ENCODE data around the gene CRTAC1.

The CRTAC1 gene

DNA sequence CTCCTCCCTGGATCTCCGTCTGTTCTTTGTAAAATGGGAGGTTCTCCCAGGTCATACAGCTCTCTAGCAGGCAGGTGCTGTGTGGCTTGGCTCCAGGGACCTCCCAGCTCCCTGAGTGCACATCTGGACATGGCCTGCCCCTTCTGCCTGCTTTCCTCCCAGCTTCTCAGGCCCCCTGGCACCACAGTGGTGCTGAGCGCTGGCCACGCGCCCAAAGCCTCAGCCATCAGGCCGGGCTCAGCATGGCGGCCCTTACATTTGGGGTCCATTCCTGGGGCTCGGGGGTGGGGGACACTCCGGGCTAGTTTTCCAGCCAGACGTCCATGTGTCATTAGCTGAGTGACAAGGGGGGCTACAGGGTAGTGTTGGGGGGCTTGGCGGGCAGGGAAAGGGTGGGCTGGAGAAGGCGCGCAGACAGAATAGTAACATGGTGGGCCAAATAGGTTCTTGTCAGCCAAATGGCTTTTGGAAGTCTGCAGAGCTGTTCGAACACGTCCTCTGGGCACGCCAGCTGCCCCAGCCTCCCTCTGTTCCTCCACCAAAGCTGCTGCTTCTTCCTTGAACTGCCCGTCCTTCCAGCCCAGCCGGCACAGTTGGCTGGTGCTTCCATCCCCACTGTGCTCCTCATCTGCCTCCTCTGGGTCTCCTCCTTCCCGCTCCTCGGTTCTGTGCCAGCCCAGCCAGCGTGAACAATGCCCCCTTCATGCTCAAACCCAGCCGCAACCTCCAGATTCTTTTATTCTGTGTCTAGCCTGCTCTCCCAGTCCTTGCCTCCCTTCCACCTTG lies 114.9 kb downstream of the CRTAC1 start:
- Histone ChIP-seq H3K9me3 (ENCODE audit: control insufficient read depth, low read length) (no peaks in the 10 kb centered on the region), H3K27ac (ENCODE audit: insufficient read depth, low read depth, low read length, poor library complexity, severe bottlenecking) (no peak overlapping the region), H3K4me1 (ENCODE audit: control insufficient read depth, insufficient read depth, low read length) (peaks cover 8% of the 10 kb centered on the region), H3K4me3 (ENCODE audit: insufficient read depth, low read depth, low read length) (no peak overlapping the region), H3K36me3 (ENCODE audit: control insufficient read depth, insufficient read depth, low read length) (no peaks in the 10 kb centered on the region), H3K27me3 (ENCODE audit: control insufficient read depth, insufficient read depth, low read length, poor library complexity, severe bottlenecking) (peaks cover 5% of the 10 kb centered on the region)
- 89% methylated on average over 21 of the region's 21 CpGs for WGBS, 2 experiments

DNA sequence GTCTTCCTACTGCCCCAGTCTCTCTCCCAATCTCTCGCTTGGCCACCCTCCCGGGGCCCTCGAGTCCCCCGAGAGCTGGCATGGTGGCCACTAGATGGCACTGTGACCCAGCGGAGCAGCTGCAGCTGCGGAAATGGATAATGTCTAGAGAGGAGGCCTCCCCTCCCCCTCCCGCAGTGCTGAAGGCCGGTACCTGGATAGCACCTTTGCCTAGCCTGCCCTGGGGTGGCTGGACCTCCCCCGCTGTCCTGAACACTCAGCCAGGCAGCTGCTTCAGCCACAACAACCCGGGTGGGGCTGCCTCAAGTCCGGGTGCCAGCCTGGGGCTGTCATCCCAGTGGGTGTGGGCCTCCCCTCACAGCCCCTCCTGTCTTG lies 115.6 kb downstream of the CRTAC1 start:
- H3K27ac ChIP-seq (ENCODE audit: insufficient read depth, low read depth, low read length, poor library complexity, severe bottlenecking): no peak overlapping the region
- H3K4me3 ChIP-seq (ENCODE audit: insufficient read depth, low read depth, low read length): no peak overlapping the region
- peaks cover 5% of the 10 kb centered on the region for H3K27me3 ChIP-seq (ENCODE audit: control insufficient read depth, insufficient read depth, low read length, poor library complexity, severe bottlenecking)
- WGBS, 2 experiments: 8 to 14% methylated on average over 11 of the region's 11 CpGs
- no peaks in the 10 kb centered on the region for H3K9me3 ChIP-seq (ENCODE audit: control insufficient read depth, low read length)
- no peaks in the 10 kb centered on the region for H3K36me3 ChIP-seq (ENCODE audit: control insufficient read depth, insufficient read depth, low read length)
- peaks cover 8% of the 10 kb centered on the region for H3K4me1 ChIP-seq (ENCODE audit: control insufficient read depth, insufficient read depth, low read length)

DNA sequence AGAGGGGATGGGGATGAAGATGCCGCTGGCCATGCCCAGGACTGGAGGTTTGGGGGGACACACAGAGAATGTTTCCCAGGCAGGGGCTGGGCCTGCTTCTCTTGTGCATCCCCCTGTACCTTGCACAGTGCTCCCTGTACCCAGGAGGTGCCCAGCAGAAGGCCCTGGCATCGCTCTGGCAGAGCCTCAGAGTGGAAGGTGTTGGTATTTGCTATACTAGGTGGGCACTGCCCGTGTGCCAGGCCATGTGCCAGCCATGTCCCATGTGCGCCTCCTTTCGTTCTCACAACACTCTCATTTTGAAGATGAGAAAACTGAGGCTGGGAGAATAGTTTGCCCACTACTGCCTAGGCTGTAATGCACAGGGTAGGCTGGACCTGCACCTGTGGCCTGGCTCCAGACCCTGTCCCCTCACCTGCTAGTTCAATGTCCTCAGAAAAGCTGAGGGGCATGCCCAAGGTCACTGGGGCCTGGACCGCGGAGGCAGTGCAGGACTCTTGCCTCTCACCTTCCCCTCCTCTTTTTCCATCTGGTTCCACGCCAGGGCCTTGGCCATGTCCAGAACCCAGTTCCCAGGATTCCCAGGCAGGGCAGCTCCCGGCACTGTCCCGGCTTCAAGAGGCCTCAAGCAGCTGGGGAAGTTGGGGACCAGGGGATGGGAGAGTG lies 116.1 kb downstream of the CRTAC1 start:
- H3K27me3 ChIP-seq (ENCODE audit: control insufficient read depth, insufficient read depth, low read length, poor library complexity, severe bottlenecking): peaks cover 5% of the 10 kb centered on the region
- no peak overlapping the region for H3K27ac ChIP-seq (ENCODE audit: insufficient read depth, low read depth, low read length, poor library complexity, severe bottlenecking)
- no peaks in the 10 kb centered on the region for H3K9me3 ChIP-seq (ENCODE audit: control insufficient read depth, low read length)
- H3K4me3 ChIP-seq (ENCODE audit: insufficient read depth, low read depth, low read length): no peak overlapping the region
- WGBS, 2 experiments: 58 to 60% methylated on average over 10 of the region's 10 CpGs
- no peaks in the 10 kb centered on the region for H3K36me3 ChIP-seq (ENCODE audit: control insufficient read depth, insufficient read depth, low read length)
- peaks cover 8% of the 10 kb centered on the region for H3K4me1 ChIP-seq (ENCODE audit: control insufficient read depth, insufficient read depth, low read length)

DNA sequence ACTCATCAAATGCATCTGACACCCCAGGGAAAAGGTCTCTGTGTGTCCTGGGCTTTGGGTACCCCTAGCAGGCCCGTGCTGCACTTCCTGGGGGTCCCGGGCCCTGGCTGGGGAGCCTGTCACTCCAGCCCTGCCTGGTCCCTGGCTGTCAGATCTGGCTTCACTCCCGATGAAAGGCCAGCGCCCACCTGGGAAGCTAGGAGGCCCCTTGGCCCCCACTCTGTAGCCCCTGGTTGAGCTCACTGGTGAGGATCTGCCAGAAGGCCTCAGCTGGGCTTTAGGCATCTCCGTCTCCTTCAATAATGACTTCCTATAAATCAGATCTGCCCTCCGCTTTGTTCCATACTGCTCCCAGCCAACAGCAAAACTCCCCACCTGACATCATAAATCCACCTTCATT lies 116.8 kb downstream of the CRTAC1 start:
- no peak overlapping the region for H3K27ac ChIP-seq (ENCODE audit: insufficient read depth, low read depth, low read length, poor library complexity, severe bottlenecking)
- whole genome bisulfite sequencing, 2 experiments: 92 to 93% methylated on average over 6 of the region's 6 CpGs
- no peaks in the 10 kb centered on the region for H3K36me3 ChIP-seq (ENCODE audit: control insufficient read depth, insufficient read depth, low read length)
- H3K9me3 ChIP-seq (ENCODE audit: control insufficient read depth, low read length): no peaks in the 10 kb centered on the region
- no peak overlapping the region for H3K4me3 ChIP-seq (ENCODE audit: insufficient read depth, low read depth, low read length)
- H3K4me1 ChIP-seq (ENCODE audit: control insufficient read depth, insufficient read depth, low read length): peaks cover 8% of the 10 kb centered on the region
- peaks cover 5% of the 10 kb centered on the region for H3K27me3 ChIP-seq (ENCODE audit: control insufficient read depth, insufficient read depth, low read length, poor library complexity, severe bottlenecking)

DNA sequence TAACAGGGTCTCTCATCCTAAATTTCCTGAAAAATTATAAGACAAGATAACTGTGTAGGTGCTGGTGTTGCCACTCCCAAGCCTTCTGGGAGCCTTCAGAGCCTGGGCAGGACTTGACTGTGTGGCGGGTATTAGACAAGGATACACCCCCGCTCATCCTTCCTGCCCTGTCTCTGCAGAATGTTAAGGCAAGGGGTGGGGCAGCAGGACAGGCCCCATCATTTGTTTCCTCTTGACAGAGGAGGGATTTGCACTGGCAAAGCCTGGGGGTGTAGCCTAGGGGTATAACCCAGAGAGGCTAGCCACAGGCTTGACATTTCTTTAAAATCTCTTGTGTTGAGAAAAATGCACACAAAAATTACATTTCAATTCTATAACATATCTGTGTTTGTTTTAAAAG lies 117.2 kb downstream of the CRTAC1 start:
- 89 to 97% methylated on average over 2 of the region's 2 CpGs for WGBS, 2 experiments
- H3K27ac ChIP-seq (ENCODE audit: insufficient read depth, low read depth, low read length, poor library complexity, severe bottlenecking): no peak overlapping the region
- H3K36me3 ChIP-seq (ENCODE audit: control insufficient read depth, insufficient read depth, low read length): no peaks in the 10 kb centered on the region
- H3K27me3 ChIP-seq (ENCODE audit: control insufficient read depth, insufficient read depth, low read length, poor library complexity, severe bottlenecking): peaks cover 5% of the 10 kb centered on the region
- peaks cover 8% of the 10 kb centered on the region for H3K4me1 ChIP-seq (ENCODE audit: control insufficient read depth, insufficient read depth, low read length)
- H3K4me3 ChIP-seq (ENCODE audit: insufficient read depth, low read depth, low read length): no peak overlapping the region
- H3K9me3 ChIP-seq (ENCODE audit: control insufficient read depth, low read length): no peaks in the 10 kb centered on the region

DNA sequence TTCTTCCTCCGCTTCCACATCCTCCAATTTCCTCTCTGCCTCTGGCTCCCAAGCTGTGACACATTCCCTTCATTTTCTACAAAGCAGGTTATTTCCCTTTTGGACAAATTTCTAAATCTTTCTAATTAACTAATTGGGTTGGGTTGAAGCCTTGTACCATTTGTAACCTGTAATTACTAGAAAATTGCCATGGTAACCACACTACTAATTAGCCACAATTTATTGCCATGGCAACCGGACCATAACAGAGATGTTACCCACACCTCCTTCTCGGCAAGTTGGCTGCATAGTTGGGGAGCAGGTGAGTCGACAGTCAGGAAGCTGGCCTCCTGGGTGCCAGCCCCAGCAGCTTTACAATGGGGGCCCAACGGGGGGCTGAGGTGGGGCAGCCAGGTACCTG lies 119.2 kb downstream of the CRTAC1 start:
- no peaks in the 10 kb centered on the region for H3K4me1 ChIP-seq (ENCODE audit: control insufficient read depth, insufficient read depth, low read length)
- no peaks in the 10 kb centered on the region for H3K9me3 ChIP-seq (ENCODE audit: control insufficient read depth, low read length)
- WGBS, 2 experiments: 84 to 89% methylated on average over 5 of the region's 5 CpGs
- H3K27me3 ChIP-seq (ENCODE audit: control insufficient read depth, insufficient read depth, low read length, poor library complexity, severe bottlenecking): peaks cover 5% of the 10 kb centered on the region
- no peak overlapping the region for H3K27ac ChIP-seq (ENCODE audit: insufficient read depth, low read depth, low read length, poor library complexity, severe bottlenecking)
- H3K4me3 ChIP-seq (ENCODE audit: insufficient read depth, low read depth, low read length): no peak overlapping the region
- no peaks in the 10 kb centered on the region for H3K36me3 ChIP-seq (ENCODE audit: control insufficient read depth, insufficient read depth, low read length)

DNA sequence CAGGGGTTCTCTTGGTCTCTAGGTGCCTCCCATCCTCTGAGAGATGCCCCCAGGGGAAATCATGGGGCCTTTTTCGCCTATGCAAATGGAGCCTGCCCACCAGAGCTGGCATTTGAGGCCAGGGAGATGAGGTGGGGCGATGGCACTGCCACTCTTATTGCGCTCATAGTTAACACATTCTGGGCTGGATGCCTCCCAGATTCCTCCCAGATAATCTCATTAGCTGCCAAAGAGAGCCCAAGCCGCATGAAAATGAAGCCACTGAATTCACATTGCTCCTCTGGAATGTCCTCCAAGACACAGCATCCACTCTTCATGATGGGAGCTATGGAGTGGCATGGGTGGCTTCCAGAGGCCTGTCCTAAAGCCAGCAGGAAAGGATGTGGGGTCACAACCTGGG lies 119.8 kb downstream of the CRTAC1 start:
- H3K36me3 ChIP-seq (ENCODE audit: control insufficient read depth, insufficient read depth, low read length): no peaks in the 10 kb centered on the region

DNA sequence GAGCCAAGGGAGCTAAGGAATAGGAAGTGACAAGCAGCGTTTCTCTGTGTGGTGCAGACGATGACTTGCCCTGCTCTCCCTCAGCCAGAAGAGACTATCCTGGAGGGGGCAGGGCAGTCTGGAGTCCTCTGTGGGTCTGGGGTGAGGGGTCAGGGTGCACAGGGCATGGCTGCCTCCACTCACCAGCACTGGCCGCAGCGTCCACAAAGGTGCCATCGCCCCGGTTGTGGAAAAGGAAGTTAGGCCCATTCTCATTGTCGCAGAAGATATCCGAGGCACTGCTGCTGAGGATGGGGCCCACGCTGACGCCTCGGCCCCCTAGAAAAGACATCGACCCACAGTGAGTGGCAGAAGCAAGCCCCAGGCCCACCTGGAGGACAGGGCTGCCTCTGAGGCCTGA lies 122.6 kb downstream of the CRTAC1 start:
- H3K4me3 ChIP-seq (ENCODE audit: insufficient read depth, low read depth, low read length): no peak overlapping the region
- no peaks in the 10 kb centered on the region for H3K9me3 ChIP-seq (ENCODE audit: control insufficient read depth, low read length)
- H3K4me1 ChIP-seq (ENCODE audit: control insufficient read depth, insufficient read depth, low read length): peaks cover 14% of the 10 kb centered on the region
- no peaks in the 10 kb centered on the region for H3K36me3 ChIP-seq (ENCODE audit: control insufficient read depth, insufficient read depth, low read length)
- no peak overlapping the region for H3K27ac ChIP-seq (ENCODE audit: insufficient read depth, low read depth, low read length, poor library complexity, severe bottlenecking)
- 92 to 94% methylated on average over 12 of the region's 12 CpGs for WGBS, 2 experiments
- no peaks in the 10 kb centered on the region for H3K27me3 ChIP-seq (ENCODE audit: control insufficient read depth, insufficient read depth, low read length, poor library complexity, severe bottlenecking)

More for the DNA sequence above, 119.8 kb downstream of the CRTAC1 start:
- 85 to 87% methylated on average over 4 of the region's 4 CpGs for WGBS, 2 experiments
- Histone ChIP-seq H3K27me3 (ENCODE audit: control insufficient read depth, insufficient read depth, low read length, poor library complexity, severe bottlenecking) (peaks cover 5% of the 10 kb centered on the region), H3K27ac (ENCODE audit: insufficient read depth, low read depth, low read length, poor library complexity, severe bottlenecking) (no peak overlapping the region), H3K4me1 (ENCODE audit: control insufficient read depth, insufficient read depth, low read length) (no peaks in the 10 kb centered on the region), H3K9me3 (ENCODE audit: control insufficient read depth, low read length) (no peaks in the 10 kb centered on the region), H3K4me3 (ENCODE audit: insufficient read depth, low read depth, low read length) (no peak overlapping the region)

DNA sequence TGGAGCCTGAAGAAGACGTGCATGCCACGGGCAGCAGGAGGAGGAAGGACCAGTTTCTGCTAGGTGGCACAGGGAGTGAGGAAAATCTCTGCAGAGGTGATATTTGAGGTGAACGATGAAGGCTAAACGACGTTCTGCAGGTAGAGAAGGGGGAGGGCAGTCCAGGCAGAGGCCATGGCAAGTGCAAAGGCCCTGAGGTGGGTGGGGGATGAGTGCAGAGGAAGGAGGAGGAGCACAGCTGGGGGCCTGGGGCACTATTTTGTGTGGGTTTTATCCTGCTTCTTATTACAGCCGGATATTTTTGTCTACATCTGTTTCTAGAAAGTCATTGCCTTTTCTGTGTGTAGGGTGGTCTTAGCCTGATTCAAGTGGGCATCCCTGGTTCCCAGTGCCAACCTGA lies 123.2 kb downstream of the CRTAC1 start:
- WGBS, 2 experiments: 90 to 93% methylated on average over 6 of the region's 6 CpGs
- no peaks in the 10 kb centered on the region for H3K27me3 ChIP-seq (ENCODE audit: control insufficient read depth, insufficient read depth, low read length, poor library complexity, severe bottlenecking)
- H3K4me1 ChIP-seq (ENCODE audit: control insufficient read depth, insufficient read depth, low read length): peaks cover 15% of the 10 kb centered on the region

DNA sequence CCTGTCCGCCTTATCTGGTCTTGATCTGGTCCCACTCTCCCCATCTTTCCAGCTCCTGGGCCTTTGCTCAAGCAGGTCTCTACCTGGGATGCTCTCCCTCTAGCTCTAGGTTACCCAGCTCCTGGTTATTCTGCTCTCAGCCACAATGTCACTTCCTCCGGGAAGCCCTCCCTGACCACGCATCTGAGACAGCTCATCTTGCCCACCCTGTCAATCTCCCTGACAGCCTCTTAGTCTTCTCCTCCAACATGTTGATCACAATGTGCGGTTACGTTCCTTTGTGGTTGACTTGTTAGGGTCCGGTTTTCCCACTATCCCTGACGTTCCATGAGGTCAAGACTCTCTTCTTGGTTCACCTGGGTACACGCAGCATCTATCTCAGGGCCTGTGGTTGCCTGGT lies 125.1 kb downstream of the CRTAC1 start:
- H3K27me3 ChIP-seq (ENCODE audit: control insufficient read depth, insufficient read depth, low read length, poor library complexity, severe bottlenecking): no peaks in the 10 kb centered on the region
- no peaks in the 10 kb centered on the region for H3K36me3 ChIP-seq (ENCODE audit: control insufficient read depth, insufficient read depth, low read length)
- WGBS, 2 experiments: 92 to 95% methylated on average over 8 of the region's 8 CpGs
- H3K27ac ChIP-seq (ENCODE audit: insufficient read depth, low read depth, low read length, poor library complexity, severe bottlenecking): no peak overlapping the region
- no peak overlapping the region for H3K4me3 ChIP-seq (ENCODE audit: insufficient read depth, low read depth, low read length)
- peaks cover 15% of the 10 kb centered on the region for H3K4me1 ChIP-seq (ENCODE audit: control insufficient read depth, insufficient read depth, low read length)
- no peaks in the 10 kb centered on the region for H3K9me3 ChIP-seq (ENCODE audit: control insufficient read depth, low read length)

More for the DNA sequence above, 123.2 kb downstream of the CRTAC1 start:
- Histone ChIP-seq H3K4me3 (ENCODE audit: insufficient read depth, low read depth, low read length) (no peak overlapping the region), H3K36me3 (ENCODE audit: control insufficient read depth, insufficient read depth, low read length) (no peaks in the 10 kb centered on the region), H3K9me3 (ENCODE audit: control insufficient read depth, low read length) (no peaks in the 10 kb centered on the region), H3K27ac (ENCODE audit: insufficient read depth, low read depth, low read length, poor library complexity, severe bottlenecking) (no peak overlapping the region)

Measured in ectodermal cell (in vitro differentiated cells).